Activated CD4-positive, alpha-beta memory T cell treated with anti-CD3 and anti-CD28 coated beads, Interleukin-2, amount 10 ng/mL, durations not matched to agents 7 days and 5 days (primary cell): ENCODE measurements around the gene KCTD10. TPM values are rescaled to one million over a fixed set of nuclear protein-coding genes. Genes with fewer than 3 reads are reported as not detected.

Experiments
- CTCF ChIA-PET: fragments of 350-600 bp; sonication (Branson Sonifier 250); formaldehyde crosslinking; loops from one replicate; lab custom pipeline; 2021; ENCODE audit warnings: antibody characterized with exemption, inconsistent platforms; lab: Charles Lee
- POLR2A ChIA-PET: fragments of 350-600 bp; sonication (Branson Sonifier 250); formaldehyde crosslinking; loops from one replicate; lab custom pipeline; 2021; ENCODE audit warnings: antibody characterized with exemption; lab: Charles Lee
- DNase-seq: peaks from one replicate; pipeline ENCODE4 v3.0.0-alpha.2; 2020
- H3K27ac Mint-ChIP-seq: one replicate; pipeline ENCODE4 v1.8.0; 2021; ENCODE audit warnings: mild to moderate bottlenecking, mixed read lengths
- H3K27me3 Mint-ChIP-seq: one replicate; pipeline ENCODE4 v1.8.0; 2021; ENCODE audit warnings: mixed read lengths
- H3K36me3 Mint-ChIP-seq: one replicate; pipeline ENCODE4 v1.8.0; 2021; ENCODE audit warnings: low read depth, mixed read lengths
- H3K4me1 Mint-ChIP-seq: one replicate; pipeline ENCODE4 v1.8.0; 2021; ENCODE audit warnings: mixed read lengths
- H3K4me3 Mint-ChIP-seq: one replicate; pipeline ENCODE4 v1.8.0; 2021; ENCODE audit warnings: mild to moderate bottlenecking, mixed read lengths
- H3K9me3 Mint-ChIP-seq: one replicate; pipeline ENCODE4 v1.8.0; 2021; ENCODE audit warnings: mixed read lengths
- total RNA-seq, 2 experiments: library from RNA; stranded (reverse); gene quantifications; one replicate each; pipeline ENCODE4 v1.2.3, GENCODE V29; 2021

Gene KCTD10, protein sequence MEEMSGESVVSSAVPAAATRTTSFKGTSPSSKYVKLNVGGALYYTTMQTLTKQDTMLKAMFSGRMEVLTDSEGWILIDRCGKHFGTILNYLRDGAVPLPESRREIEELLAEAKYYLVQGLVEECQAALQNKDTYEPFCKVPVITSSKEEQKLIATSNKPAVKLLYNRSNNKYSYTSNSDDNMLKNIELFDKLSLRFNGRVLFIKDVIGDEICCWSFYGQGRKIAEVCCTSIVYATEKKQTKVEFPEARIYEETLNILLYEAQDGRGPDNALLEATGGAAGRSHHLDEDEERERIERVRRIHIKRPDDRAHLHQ
- total RNA-seq, result 10 to 100 TPM; 44.1 to 45.2 TPM

DNA sequence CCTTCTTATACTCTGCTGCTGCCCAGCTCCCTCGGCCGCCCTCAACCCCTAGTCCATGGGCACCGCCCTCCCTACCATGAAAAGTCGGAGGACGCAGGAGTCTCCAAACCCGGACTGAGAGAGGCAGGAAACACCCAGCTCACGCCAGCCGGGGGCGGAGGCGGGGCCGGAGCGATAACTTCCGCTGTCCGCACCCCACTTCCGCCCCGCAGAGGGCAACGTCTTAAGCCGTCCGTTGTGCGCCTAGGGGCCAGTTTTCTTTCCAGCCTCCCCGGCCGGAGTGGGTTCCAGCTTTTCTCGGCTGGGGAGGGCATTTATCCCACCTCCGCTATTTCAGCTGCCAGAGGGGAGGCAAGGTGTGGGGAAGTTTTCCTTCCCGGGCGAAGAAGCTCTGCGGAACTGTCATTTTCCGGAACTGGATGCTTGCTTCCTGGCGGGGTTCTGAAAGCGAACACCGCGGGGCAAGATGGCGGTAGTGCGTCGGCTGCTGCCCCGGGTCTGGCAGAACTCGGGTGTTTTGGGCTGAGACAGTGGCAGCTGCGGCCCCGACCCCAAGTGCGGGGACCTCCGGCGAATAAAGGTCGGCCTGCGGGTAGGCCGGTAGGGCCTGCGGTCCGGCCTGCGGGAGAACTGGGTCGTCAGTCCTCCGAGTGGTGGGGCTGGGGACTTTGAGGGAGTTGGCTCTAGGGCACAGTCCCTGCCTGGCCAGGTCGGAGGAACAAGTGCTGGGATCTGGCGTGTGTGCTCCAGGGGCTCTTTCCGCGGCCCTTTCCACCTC is at the start of gene KCTD10, which contains the start of gene UBE3B:
Gene KCTD10, minus strand, starts transcription at position 116 of the 778 bp plus-strand sequence. Its CDS starts 38 bp downstream, at position 78.
Gene UBE3B, plus strand, starts transcription at position 450 of the 778 bp plus-strand sequence. CDS start 5,918 bp downstream, outside the sequence.
- Mint-ChIP-seq H3K9me3 (no peaks in the 10 kb centered on the region), H3K36me3 (peaks cover 4% of the 10 kb centered on the region), H3K27ac (peak within 1 kb of the TSS; percentile 96), H3K4me3 (peak within 1 kb of the TSS; percentile 99), H3K4me1 (peaks cover 42% of the 10 kb centered on the region), H3K27me3 (no peaks in the 10 kb centered on the region)
- ChIA-PET POLR2A (interaction anchor here (0.8 to 2.7 kb wide), 9 partner anchors 8 to 97 kb away, joined by 3 to 12 read pairs (median 6); partner anchors contain the start of genes MMAB and MVK), CTCF (interaction anchor here (0.7 to 2.7 kb wide), 8 partner anchors 10 to 237 kb away, joined by 3 to 13 read pairs (median 4); partner anchors contain the start of genes FAM222A and MVK)
- DNase-seq, result peak; percentile 89

DNA sequence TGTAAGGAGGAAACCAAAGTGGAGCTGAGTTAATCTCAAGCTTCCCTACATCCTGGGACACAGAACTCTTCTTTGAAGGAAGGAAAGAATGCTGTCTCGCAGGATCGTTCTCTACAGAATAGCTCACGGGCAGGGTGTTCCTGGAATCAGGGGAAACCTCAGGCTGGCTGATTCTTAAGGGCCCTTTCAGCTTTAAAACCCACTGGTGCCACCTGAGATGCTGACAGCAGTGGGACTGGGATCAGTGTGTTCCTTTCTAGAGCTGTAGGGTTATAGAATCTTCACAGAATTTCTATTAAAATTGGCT is 48.1 kb upstream of the KCTD10 start:
- H3K4me3 Mint-ChIP-seq, result no peak overlapping the region

DNA sequence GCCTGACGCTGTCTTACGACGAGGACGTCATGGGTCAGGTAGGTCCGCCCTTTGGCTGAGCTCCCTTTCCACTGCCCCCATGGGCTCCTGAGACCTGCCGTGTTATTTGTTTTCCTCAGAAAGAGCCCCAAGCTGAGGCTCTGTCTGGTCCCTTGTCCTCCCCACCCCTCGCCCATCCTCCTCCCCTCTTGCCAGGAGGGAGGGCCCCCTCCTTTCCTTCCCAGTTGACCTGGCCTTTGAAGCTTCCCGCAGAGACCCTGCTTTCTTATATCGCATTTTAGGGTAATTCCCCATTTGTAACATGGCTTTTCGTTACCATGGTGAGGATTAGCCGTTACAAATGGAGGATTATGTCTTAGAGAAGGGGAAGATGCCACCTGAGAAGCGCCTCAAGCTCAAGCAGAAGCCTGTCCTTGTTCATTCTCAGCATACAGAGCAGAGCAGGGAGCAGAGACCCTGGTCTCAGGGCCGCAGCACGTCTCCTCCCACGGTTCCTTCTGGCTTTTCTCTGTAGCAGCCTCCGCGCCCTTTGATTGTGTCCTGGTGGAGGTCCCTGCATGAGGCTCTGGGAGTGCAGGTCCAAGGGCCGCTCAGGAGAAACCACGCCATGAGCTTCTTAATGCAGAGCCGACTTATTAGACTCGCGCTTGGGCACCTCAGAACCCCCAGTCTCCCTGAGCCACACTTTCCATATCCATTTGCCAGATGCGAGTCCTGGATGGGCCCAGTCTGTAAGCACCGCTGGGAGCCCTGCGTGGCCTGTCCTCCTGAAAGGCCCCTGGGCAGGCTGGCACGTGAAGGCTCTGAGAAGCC is 47.6 kb upstream of the KCTD10 start:
- H3K27ac Mint-ChIP-seq, result no peak overlapping the region
- H3K9me3 Mint-ChIP-seq, result no peaks in the 10 kb centered on the region
- H3K4me3 Mint-ChIP-seq, result no peak overlapping the region
- ChIA-PET CTCF (interaction anchor here (0.9 to 1.1 kb wide), 3 partner anchors 73 to 320 kb away, joined by 3 to 4 read pairs (median 3); no protein-coding TSS in a partner anchor), POLR2A (no interaction called here)
- H3K4me1 Mint-ChIP-seq, result no peaks in the 10 kb centered on the region
- H3K27me3 Mint-ChIP-seq, result no peaks in the 10 kb centered on the region
- DNase-seq, result no peak
- H3K36me3 Mint-ChIP-seq, result peaks cover 28% of the 10 kb centered on the region

More for the DNA sequence above, 48.1 kb upstream of the KCTD10 start:
- H3K27ac Mint-ChIP-seq, result no peak overlapping the region
- H3K36me3 Mint-ChIP-seq, result peaks cover 22% of the 10 kb centered on the region
- POLR2A ChIA-PET, result no interaction called here
- no peaks in the 10 kb centered on the region for H3K27me3 Mint-ChIP-seq
- DNase-seq, result no peak
- no peaks in the 10 kb centered on the region for H3K9me3 Mint-ChIP-seq
- CTCF ChIA-PET, result interaction anchor here (0.9 to 1.0 kb wide), 2 partner anchors 72 to 92 kb away, joined by 3 to 4 read pairs; no protein-coding TSS in a partner anchor
- no peaks in the 10 kb centered on the region for H3K4me1 Mint-ChIP-seq

DNA sequence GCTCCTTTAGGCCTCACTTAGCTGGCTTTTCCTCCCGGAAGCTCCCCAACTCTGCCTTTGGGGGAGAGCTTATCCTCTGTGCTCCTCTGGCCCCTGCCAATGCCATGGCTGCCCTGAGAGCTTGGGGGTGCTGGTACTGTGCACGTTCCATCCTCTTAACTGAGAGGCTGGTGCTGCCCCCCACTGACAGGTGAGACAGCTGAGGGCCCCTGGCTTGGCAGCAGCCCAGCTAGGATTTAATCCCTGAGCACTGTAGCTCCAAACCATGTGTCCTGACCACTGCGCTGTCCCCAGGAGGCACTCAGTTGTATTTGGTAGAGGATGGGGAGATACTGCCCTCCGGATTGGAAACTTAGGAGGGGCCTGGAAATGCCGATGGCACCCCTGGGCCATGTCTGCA is 46.4 kb upstream of the KCTD10 start:
- no peak overlapping the region for H3K4me3 Mint-ChIP-seq
- H3K36me3 Mint-ChIP-seq, result peaks cover 36% of the 10 kb centered on the region
- no peaks in the 10 kb centered on the region for H3K9me3 Mint-ChIP-seq
- H3K4me1 Mint-ChIP-seq, result no peaks in the 10 kb centered on the region
- H3K27ac Mint-ChIP-seq, result no peak overlapping the region
- CTCF ChIA-PET, result interaction anchor here (1.1 kb wide), 1 partner anchor 322 kb away, joined by 3 read pairs; no protein-coding TSS in a partner anchor
- H3K27me3 Mint-ChIP-seq, result no peaks in the 10 kb centered on the region
- POLR2A ChIA-PET, result no interaction called here
- DNase-seq, result no peak

DNA sequence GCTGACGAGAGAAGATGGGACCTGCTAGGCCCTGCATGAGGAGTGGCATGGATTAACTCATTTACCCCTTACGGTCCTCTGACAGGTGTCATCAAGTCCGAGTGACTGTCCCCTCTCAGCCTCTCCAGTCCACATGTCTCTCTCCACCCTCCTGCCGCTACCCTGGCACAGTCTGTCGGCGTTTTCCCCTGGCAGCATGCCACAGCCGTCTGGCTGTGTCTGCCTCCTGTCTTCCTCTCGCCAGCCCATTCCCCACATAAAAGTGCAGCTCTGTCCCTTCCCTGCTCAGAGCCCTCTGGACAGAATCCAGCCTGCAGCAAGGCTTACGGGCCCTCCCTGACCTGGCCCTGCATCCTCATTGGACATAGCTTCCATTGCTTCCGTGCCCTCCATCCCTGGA is 46.0 kb upstream of the KCTD10 start:
- CTCF ChIA-PET, result no interaction called here
- no peaks in the 10 kb centered on the region for H3K27me3 Mint-ChIP-seq
- peaks cover 40% of the 10 kb centered on the region for H3K36me3 Mint-ChIP-seq
- H3K27ac Mint-ChIP-seq, result no peak overlapping the region
- H3K4me3 Mint-ChIP-seq, result no peak overlapping the region
- no peak for DNase-seq
- POLR2A ChIA-PET, result no interaction called here
- H3K4me1 Mint-ChIP-seq, result no peaks in the 10 kb centered on the region
- H3K9me3 Mint-ChIP-seq, result no peaks in the 10 kb centered on the region

DNA sequence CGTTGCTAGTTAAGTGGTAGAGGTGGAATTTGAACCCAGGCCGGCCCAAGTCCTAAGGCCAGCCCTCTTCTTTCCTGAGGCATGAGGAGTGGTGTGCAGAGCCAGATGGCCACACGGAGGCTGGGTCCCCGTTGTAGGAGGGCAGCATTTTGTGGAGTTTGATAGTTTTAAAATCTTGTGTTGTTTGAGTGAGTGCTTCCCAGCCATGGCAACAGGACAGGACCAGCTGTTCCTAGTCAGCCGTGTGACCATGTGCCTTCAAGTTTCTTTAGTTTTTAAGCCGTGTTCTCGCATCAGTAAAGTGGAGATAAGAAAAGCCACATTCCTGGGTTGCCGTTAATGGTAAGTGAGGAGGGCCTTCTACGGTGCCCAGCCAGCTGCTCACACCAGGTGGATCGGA is 44.7 kb upstream of the KCTD10 start:
- Mint-ChIP-seq H3K36me3 (peaks cover 47% of the 10 kb centered on the region), H3K27me3 (no peaks in the 10 kb centered on the region), H3K4me1 (no peaks in the 10 kb centered on the region), H3K27ac (no peak overlapping the region), H3K9me3 (no peaks in the 10 kb centered on the region), H3K4me3 (no peak overlapping the region)
- no peak for DNase-seq
- POLR2A ChIA-PET, result no interaction called here
- CTCF ChIA-PET, result interaction anchor here (6.8 kb wide), 1 partner anchor 254 kb away, joined by 55 read pairs; no protein-coding TSS in a partner anchor

DNA sequence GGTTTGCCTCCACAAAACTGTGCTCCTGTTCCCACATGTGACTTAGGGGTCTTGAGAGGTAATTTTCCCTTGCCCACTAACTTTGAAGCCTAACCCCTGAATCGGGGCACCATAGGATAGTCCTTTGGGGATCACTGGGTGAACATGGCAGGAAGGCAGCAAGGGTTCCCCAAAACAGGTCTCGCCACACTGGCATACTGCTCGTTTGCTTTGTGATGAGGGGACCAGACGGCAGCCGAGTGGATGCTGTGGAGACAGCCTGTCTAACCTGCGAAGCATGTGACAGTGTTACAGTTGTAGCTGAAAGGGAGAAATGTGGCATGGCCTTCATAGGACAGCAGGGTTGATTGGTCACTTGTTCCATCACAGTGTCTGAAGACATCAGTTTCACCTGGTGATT is 42.7 kb upstream of the KCTD10 start:
- Mint-ChIP-seq H3K27ac (no peak overlapping the region), H3K36me3 (peaks cover 50% of the 10 kb centered on the region), H3K4me3 (no peak overlapping the region), H3K27me3 (no peaks in the 10 kb centered on the region), H3K9me3 (no peaks in the 10 kb centered on the region), H3K4me1 (no peaks in the 10 kb centered on the region)
- POLR2A ChIA-PET, result interaction anchor here (1.5 kb wide), 1 partner anchor 54 kb away, joined by 3 read pairs; the partner anchor contains the start of gene MVK
- CTCF ChIA-PET, result interaction anchor here (1.1 to 6.8 kb wide), 6 partner anchors 10 to 256 kb away, joined by 3 to 55 read pairs (median 6); partner anchors contain the start of gene MVK
- no peak for DNase-seq

DNA sequence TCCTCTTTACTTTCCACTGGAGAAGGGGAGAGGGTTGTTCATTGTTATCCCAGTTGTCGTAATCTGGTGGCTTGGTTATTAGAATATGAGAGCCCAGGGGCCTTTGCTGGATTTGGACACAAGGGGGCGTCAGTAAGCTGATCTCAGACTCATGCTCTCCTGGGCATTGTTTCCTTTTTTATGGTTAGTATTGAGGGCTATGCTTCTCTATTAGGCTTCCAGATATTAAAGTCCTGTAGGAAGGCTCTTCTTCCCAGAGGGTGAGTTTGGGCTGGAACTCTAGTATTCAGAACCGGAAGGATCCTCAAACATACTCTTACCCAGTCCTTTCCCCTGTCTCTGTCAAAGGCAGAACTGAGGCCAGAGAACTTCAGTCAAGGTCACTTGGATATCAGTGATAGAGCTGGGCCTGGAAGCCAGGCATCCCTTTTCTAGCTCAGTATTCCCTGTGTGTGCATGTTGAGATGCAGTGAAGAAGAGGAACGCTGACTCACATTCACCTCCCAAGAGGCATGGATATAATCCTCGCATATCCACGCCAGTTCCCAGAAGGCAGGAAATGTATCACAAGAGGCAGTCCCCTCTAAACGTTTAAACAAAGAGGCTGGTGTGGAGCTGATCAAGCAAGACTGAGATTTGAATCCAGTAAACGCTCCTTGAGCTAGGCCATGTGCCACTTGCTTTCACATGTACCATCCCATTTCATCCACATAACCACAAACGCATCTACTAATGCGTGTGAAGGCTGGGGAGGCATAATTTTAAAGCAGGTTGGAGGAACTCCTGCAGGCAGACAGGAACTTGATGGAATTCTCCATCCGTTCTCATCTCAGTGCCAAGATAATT is 41.9 kb upstream of the KCTD10 start:
- peaks cover 54% of the 10 kb centered on the region for H3K36me3 Mint-ChIP-seq
- ChIA-PET CTCF (interaction anchor here (0.8 to 6.8 kb wide), 9 partner anchors 9 to 257 kb away, joined by 3 to 55 read pairs (median 4); partner anchors contain the start of gene MVK), POLR2A (interaction anchor here (1.5 kb wide), 1 partner anchor 55 kb away, joined by 3 read pairs; the partner anchor contains the start of gene MVK)
- H3K4me3 Mint-ChIP-seq, result no peak overlapping the region
- DNase-seq, result peak; percentile 66
- no peaks in the 10 kb centered on the region for H3K9me3 Mint-ChIP-seq
- H3K27me3 Mint-ChIP-seq, result no peaks in the 10 kb centered on the region
- H3K27ac Mint-ChIP-seq, result no peak overlapping the region
- H3K4me1 Mint-ChIP-seq, result no peaks in the 10 kb centered on the region

DNA sequence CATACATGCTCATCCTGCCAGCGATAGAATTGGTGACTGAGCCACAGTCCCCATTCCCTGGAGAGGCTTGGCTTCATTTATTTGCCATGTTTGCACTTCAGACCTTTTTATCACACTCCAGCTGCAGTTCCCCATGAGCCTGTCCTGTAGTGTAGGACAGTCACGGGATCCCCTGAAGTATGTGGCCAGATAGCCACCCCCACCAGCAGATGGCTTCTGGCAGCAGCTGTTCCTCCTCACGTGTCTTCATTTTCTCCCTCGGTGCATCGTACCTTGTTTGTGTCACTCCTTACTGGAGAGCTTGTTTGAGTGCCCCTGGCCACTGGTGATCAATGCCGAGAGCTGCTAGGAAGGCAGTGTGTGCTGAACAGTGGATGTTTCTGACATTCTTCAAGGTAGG is 40.5 kb upstream of the KCTD10 start:
- peaks cover 51% of the 10 kb centered on the region for H3K36me3 Mint-ChIP-seq
- no peak overlapping the region for H3K4me3 Mint-ChIP-seq
- ChIA-PET POLR2A (no interaction called here), CTCF (interaction anchor here (1.0 to 6.8 kb wide), 4 partner anchors 9 to 258 kb away, joined by 3 to 55 read pairs (median 6); partner anchors contain the start of gene MVK)
- DNase-seq, result no peak
- H3K27me3 Mint-ChIP-seq, result no peaks in the 10 kb centered on the region
- H3K9me3 Mint-ChIP-seq, result no peaks in the 10 kb centered on the region
- H3K27ac Mint-ChIP-seq, result no peak overlapping the region
- H3K4me1 Mint-ChIP-seq, result no peaks in the 10 kb centered on the region

DNA sequence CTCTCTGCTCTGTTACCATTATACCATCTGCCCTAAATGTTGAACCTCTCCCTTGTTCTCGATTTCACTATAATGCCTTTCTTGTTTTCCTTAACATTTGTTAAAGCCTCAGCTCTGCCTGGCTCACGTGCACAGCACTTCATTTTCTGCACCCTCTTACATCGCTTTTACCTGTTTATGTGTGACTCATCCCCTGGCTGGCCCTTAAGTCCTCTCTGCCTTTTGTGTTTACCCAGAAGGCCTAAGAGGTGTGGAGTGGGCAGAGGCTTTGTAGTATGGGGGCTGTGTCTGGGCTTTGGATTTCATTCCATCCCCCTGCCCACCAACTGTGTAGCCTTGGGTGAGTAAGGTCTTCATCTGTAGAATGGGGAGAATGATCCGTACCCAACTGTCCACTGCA is 36.9 kb upstream of the KCTD10 start:
- ChIA-PET POLR2A (no interaction called here), CTCF (no interaction called here)
- no peak for DNase-seq
- Mint-ChIP-seq H3K9me3 (no peaks in the 10 kb centered on the region), H3K36me3 (peaks cover 51% of the 10 kb centered on the region), H3K4me1 (no peaks in the 10 kb centered on the region), H3K27ac (no peak overlapping the region), H3K4me3 (no peak overlapping the region), H3K27me3 (no peaks in the 10 kb centered on the region)

DNA sequence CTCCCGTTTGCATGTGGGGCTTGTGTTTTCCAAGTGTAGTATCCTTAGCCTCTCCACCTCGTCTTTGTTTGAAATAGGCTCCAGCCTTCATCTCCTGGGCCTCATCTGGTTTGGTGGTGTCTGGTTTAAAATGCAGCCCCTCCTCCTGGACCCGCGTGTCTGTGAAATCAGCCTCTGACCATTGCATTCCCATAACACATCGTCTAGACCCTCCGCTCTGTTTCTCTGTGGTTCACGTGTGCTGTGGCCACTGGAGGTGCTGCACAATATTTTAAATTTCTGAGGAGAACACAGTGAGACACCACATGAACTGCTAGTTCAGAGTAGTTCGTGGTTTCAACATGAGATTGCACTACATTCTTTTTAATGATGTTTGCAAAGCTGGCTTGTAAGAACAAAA is 36.0 kb upstream of the KCTD10 start:
- no peaks in the 10 kb centered on the region for H3K4me1 Mint-ChIP-seq
- CTCF ChIA-PET, result no interaction called here

More for the DNA sequence above, 36.0 kb upstream of the KCTD10 start:
- DNase-seq, result no peak
- Mint-ChIP-seq H3K27ac (no peak overlapping the region), H3K9me3 (no peaks in the 10 kb centered on the region), H3K27me3 (no peaks in the 10 kb centered on the region), H3K4me3 (no peak overlapping the region), H3K36me3 (peaks cover 48% of the 10 kb centered on the region)
- POLR2A ChIA-PET, result no interaction called here
